Stimulated activated CD8-positive, alpha-beta memory T cell treated with anti-CD3 and anti-CD28 coated beads, Interleukin-15, amount 100 ng/mL, for 48 hours (primary cell): ENCODE results near the gene EIF4EBP3.
A peak's percentile ranks its signal among the peaks of the same experiment; 100 is the strongest.

Source experiments
- DNase-seq, 2 donors: peaks; one replicate each; pipeline ENCODE4 v3.0.0-alpha.2; 2020; ENCODE audit warnings: low read depth in 2 of 2

Gene EIF4EBP3

DNA sequence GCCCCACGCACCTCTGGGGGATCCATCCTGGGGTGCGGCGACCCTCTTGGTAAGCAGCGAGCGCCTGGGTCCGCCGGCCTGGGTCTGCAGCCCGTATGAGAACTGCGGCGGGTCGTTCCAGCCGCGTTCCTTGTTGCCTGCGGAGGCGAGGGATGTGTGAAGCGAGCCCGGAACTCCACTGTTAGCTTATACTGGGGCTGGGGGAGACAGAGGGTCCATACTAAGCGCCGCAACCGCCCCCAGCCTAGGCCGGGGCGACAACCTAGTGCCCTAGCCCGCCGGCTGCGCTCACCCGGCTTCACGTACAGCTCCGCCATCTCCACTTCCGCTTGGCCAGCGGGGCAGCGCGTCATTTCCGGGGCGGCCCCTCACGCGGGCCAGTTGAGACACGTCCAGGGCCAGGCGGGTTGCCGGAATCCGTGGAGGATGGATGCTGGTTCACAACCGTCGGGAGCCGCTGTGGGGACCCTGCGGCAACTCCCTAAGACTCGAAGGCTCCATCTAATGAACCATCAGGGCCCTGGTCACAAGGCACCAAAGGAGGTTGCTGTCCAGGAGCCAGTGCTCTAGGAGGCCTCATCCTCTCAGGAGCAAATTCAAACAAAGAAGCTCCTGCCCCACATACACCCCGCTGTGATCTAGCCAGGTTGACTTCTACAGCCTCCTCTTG, 9.8 kb downstream of the EIF4EBP3 start, which contains the start of gene SRA1:
SRA1 (minus strand) TSS at position 338 of the 670 bp plus-strand sequence; CDS start at position 317, 21 bp downstream.
- peak; percentile 84 to 90 for DNase-seq

DNA sequence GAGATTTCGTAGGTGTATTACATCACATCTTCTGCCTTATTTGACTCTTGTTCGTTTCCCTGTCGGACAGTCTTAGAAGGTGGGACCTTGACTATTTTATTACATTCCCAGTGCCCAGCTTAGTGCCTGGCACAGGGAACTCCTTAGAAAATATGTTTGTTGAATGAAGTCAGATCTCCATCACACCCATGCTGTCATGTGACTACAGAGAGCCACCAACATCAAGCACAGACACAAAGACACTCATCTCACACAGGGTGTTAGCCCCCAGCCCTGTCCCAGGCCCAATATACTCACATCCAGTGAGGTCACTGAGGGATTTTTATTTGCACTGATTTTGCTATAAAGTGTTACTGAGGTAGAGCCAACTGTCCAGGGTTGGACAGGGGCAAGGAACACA, 10.5 kb downstream of the EIF4EBP3 start:
- DNase-seq, result no peak

DNA sequence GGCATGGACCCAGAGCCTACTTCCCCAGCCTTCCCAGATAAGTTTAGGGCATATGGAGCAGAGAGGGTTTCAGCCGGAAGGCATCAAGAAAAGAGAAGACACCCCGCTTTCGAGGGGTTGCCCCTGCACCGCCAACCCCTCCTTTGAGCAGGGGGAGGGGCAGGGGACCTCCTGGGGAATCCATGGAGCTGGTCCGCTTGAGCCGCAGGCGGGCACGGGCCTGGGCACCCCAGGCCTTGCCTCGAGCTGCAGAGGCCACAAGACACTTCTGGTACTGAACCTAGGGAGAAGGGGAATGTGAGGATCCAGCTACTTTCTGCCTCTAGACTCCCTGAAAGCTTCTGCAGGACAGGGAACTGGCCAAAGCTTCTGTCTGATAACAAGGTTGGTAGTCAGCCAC, 11.1 kb downstream of the EIF4EBP3 start:
- DNase-seq, result no peak

DNA sequence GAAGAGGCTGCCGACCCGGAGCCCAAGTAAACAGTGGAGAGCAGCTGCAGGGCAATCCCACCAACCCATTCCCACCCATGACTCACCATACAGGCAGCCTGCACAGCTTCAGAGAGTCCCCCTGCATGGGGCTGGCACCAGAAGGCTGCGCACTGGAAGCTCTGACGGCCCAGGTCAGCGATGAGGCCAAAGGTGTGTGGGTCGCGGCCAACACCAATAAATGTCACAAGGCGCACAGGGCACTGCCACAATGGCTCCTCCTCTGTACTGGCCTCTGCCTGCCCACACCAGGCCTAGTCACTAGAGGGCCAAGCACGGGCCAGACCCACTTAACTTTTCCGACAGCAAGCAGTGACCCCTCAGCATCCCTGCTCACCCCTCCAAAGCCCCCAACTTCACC, 12.8 kb downstream of the EIF4EBP3 start:
- no peak for DNase-seq

DNA sequence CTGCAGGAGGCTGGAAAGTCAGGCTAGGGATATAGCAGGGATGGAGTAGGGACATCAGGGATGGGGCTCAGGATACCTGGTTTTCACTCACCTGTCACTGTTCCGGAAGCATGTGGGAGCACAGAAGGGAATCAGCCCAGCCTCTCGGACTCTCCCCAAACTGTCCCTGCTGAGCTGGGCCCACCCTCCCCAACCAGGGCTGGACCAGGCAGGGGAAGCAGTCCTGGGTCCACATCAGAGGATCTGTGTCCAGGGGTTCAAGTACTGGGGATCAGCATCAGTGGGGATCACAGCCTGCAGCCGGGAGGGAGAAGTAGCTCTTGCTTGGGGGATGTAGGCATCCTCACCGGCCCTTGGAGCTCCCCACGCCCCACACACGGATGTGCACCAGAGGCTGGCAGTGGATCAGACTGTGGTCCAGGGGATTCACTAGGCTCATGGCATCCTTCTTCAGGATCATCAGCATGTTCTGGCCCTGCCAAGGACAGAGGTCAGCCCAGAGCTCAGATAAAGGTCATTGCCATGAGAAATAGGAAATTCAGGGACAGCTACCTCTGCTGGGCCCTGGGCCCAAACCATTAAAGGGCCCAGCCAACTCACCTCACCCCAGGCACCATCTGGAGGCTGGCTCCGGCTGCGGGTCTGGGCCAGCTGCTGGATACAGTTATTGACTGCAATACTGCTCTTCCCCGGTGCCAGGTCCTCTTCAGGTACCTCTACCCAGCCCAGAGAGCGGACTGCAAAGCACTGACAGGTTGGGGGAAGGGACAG, 14.5 kb downstream of the EIF4EBP3 start:
- no peak for DNase-seq

DNA sequence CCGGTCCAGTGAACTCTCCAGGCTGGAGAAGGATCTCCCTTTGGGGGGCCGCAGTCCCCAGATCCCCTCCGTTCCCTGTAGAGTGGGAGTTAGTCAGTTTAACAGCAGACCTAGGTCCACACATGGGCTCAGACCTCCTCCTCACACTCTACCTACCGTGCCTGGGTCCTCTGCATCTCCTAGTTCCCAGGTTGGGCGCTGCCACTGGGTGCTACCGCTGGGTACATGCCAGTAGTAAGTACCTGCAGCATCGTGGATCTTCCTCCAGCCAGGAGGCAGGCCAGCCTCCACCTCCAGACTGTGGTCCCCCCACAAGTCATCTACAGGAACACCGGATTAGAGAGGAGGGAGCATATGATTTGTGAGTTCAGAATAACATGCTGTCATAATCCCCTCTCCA, 16.1 kb downstream of the EIF4EBP3 start:
- no peak for DNase-seq

DNA sequence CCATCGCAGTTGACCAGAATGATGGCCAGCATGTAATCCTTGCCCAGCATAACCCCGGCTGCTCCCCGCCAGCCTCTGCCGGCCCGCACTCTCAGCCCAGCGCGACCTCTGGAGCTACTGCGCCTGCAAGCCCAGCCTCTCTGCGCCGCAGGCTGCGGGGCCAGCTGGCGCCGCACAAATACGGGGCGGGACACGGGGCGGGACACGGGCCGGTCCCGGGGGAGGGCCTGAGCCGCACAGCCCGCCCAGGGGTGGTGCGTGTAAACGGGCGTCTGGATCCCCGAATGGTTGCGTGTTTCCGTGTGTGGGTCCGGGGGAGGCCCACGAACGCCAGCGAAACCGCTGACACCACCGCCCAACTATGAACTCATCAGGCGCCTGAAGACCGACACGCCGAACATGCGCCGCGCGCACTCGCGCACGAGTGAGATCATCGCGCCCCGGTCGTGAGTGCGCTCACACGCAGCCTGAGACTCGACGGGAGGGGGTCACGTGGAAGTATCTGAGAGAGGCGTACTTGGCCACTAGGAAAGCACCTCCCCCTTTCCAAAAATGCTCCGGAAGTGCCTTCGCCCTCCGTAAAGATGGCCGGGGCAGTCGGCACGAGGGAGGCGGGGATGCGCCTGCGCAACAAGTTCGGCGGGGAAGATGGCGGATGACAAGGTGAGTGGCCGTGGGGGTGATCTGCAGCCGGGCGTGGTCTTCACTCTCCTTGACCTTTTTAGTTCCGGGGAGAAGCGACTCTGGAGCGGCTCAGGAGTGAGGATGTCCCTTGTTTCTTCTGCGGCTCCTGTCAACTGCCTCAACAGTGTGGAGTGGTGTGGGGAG, 16.9 kb downstream of the EIF4EBP3 start, which contains the start of the genes APBB3 and SLC35A4:
APBB3 (minus strand) TSS at position 403 of the 828 bp plus-strand sequence; CDS start at position 50, 353 bp downstream.
SLC35A4 (plus strand) TSS at position 633 of the 828 bp plus-strand sequence. CDS start 2,342 bp downstream, outside the sequence.
- DNase-seq, result peak; percentile 92 to 95

DNA sequence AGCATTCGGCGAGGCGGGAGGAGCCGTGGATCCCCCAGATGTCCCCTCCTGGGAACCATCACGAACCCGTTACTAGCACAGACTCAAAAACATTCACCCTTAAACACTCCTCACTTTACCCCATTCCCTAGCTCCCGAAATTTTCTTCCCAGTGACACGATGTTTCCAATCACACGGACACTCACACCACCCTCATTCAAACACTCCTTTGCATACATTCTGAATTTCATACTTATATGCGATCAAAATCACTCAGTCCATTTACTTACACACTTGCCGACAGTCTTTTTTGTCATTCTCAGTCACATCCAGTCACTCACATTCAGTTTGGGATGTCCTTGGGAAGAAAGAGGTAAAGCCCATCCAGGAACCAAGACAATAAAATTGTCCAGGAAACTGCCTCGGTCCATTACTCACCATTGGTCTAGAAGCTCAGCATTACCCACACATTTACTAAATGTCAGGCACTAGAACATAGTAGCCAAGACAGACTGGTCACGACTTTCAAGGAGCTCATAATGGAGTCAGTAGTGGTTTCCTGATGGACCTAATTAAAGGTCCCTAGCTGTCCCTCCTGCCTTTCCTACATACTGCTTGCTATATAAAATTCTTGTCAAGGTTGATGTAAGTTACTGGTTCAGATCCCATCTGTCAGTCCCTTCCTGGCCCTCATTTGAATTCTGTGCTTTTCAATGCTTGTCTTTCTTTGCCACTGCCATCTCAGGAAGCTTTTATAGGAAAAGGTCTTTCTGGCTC, 17.7 kb downstream of the EIF4EBP3 start:
- no peak for DNase-seq

DNA sequence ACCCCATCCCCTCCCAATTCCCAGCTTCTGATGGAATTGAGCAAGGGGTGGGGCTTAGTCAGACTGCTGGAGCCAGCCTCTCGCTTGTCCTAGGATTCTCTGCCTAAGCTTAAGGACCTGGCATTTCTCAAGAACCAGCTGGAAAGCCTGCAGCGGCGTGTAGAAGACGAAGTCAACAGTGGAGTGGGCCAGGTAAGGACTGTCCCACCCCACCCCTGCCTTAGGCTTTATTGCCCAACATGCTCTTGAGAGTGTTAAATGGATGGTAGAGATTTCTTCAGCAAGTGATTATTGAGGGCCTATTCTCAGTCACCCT, 18.3 kb downstream of the EIF4EBP3 start:
- no peak for DNase-seq

DNA sequence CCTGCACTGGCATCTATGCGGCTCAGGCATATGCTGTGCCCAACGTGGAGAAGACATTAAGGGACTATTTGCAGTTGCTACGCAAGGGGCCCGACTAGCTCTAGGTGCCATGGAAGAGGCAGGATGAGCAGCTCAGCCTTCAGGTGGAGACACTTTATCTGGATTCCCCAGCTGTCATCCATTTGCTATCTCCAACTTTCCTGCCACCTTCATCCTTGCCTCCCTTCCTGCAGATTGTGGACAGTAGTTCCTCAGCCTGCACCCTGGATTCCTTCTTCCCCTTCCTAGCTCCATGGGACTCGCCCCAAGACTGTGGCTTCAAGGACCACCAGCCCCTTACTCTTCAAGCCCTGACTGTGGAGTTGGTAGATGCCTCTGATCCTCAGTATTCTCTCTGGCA, 19.2 kb downstream of the EIF4EBP3 start:
- DNase-seq, result no peak

DNA sequence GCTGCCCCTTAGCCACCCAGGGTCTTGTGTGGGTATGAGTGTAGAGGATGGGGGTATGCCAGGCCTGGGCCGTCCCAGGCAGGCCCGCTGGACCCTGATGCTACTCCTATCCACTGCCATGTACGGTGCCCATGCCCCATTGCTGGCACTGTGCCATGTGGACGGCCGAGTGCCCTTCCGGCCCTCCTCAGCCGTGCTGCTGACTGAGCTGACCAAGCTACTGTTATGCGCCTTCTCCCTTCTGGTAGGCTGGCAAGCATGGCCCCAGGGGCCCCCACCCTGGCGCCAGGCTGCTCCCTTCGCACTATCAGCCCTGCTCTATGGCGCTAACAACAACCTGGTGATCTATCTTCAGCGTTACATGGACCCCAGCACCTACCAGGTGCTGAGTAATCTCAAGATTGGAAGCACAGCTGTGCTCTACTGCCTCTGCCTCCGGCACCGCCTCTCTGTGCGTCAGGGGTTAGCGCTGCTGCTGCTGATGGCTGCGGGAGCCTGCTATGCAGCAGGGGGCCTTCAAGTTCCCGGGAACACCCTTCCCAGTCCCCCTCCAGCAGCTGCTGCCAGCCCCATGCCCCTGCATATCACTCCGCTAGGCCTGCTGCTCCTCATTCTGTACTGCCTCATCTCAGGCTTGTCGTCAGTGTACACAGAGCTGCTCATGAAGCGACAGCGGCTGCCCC, 19.8 kb downstream of the EIF4EBP3 start:
- DNase-seq, result no peak

DNA sequence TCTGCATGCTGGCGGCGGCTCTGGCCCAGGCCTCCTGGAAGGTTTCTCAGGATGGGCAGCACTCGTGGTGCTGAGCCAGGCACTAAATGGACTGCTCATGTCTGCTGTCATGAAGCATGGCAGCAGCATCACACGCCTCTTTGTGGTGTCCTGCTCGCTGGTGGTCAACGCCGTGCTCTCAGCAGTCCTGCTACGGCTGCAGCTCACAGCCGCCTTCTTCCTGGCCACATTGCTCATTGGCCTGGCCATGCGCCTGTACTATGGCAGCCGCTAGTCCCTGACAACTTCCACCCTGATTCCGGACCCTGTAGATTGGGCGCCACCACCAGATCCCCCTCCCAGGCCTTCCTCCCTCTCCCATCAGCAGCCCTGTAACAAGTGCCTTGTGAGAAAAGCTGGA, 20.4 kb downstream of the EIF4EBP3 start:
- no peak for DNase-seq

DNA sequence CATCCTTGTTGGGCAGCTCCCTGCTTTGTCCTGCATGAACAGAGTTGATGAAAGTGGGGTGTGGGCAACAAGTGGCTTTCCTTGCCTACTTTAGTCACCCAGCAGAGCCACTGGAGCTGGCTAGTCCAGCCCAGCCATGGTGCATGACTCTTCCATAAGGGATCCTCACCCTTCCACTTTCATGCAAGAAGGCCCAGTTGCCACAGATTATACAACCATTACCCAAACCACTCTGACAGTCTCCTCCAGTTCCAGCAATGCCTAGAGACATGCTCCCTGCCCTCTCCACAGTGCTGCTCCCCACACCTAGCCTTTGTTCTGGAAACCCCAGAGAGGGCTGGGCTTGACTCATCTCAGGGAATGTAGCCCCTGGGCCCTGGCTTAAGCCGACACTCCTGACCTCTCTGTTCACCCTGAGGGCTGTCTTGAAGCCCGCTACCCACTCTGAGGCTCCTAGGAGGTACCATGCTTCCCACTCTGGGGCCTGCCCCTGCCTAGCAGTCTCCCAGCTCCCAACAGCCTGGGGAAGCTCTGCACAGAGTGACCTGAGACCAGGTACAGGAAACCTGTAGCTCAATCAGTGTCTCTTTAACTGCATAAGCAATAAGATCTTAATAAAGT, 21.1 kb downstream of the EIF4EBP3 start:
- no peak for DNase-seq

DNA sequence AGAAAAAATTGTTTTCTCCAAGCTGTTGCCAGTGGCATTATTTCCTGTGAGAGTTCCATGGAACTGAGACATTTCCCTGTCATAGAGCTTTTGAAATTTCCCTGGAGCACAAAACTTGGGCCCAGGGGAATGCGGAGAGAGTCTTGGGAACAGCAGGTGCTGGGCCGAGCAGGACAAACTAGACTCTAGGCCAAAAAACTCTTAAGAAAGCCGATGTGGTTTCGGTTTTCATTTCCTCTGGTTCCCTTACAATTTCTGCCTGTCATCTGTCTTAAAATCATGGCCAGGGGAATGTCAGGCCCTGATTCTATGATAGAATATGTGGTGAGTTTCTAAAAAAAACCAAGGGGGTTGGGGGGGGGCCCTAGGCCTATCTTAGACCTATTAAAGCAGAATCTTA, 21.7 kb downstream of the EIF4EBP3 start:
- DNase-seq, result no peak

DNA sequence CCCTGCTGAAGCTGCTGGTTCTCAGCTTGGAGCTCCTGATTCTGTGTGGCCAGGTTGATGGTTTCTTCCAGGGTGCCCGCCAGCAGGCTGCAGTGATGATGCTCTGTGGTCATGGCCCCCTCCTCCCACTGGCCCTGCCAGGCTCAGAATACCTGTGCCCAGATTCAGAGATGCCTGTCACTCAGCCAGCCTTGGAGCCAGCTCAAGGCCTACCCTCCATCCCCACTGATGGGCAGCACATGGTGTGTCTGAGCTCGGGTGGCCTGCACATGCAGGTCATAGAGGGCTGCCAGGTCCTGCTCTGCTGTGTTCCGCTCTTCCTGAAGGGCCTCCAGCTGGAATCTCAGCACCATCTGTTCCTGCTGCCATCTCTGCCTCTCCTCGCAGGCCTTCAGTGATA, 22.6 kb downstream of the EIF4EBP3 start:
- DNase-seq, result no peak

DNA sequence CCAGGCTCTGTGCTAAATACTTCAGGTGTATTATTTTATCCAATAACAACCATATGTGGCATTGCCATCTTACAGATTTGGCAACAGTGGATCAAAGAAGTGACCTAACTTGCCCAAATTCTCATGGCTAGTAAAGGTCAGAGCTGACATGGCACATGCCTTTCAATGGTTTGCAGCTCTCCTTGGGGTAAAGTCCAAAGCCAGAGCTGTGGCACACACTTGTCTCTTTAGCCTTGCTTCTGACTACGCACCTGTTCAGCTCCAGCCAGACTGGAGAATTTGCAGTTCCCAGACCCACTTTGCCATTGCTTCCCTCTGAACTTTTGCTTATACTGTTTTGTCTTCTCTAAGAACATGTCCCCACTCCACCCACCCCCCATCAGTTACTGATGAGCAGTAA, 23.0 kb downstream of the EIF4EBP3 start:
- no peak for DNase-seq

DNA sequence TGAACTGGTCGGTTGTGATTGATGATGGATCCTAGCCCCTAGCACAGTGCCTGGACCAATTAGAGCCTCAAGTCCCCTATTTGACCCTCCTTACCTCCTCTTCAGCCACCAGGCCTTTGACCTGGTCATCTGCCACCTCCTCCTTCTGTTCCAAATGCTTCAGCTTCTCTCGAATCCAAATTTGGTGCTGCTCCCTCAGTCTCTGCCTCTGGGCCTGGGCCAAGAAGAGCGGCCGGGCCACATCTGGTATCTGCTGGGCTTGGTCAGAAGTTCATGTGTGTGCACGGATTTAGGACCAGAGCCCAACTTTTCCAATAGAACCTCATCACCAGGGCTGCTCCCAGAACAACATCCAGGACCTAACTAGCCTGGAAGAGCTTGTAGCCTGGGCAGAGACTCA, 23.6 kb downstream of the EIF4EBP3 start:
- no peak for DNase-seq

DNA sequence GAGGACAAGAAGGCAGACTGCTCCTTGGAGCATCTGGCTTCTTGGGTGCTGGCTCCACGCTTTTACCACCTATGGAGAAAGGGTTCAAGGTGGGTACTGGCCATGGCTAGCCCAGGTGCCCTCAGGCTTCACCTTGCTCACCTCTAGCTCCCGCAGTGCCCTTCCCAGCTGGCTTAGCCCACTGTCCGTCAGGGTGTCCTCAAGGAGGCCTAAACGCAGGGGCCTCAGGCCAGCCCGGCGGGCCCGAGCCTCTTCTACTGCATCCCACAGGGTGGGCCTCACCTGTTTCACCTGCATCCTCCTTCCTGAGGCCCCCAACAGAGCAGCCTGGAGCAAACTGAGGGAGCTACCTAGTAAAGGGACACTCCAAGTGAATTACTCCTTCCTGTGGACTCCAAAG, 26.2 kb downstream of the EIF4EBP3 start:
- no peak for DNase-seq

DNA sequence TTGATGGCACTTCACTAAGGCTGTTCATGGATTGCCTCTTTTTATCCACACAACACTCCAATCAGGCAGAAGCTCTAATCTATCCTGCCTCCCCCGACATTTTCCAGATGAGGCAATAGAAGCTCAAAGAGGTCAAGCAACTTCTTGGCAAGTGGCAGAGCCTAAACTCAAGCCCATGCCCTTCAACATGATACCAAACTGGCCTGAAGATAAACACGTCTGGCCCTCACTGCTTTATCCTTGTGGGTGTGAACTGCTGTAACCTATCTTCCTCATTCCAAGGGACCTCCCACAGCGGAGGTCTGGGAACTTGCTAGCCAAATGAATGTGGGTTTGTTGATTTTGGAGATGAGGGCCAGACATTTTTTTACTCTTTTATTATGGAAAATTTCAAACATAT, 26.7 kb downstream of the EIF4EBP3 start:
- no peak for DNase-seq

DNA sequence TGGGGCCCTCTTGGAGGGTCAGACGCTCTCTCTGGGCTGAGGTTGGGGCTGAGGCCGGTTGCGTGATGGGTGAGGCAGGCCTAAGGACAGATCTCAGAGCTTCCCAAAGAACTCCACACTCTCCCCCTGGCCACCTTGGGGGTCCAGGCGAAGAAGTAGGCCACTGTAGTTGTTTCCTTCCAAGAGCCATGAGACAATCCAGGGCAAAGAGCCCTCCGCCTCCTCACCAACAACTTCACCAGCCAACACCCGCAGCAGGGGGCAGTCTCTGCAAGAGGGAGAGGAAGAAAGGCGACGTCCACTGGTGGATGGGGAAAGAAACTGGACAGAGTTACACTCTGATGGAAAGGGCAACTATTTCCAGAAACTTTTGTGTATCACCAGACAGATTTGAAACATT, 27.8 kb downstream of the EIF4EBP3 start:
- no peak for DNase-seq

DNA sequence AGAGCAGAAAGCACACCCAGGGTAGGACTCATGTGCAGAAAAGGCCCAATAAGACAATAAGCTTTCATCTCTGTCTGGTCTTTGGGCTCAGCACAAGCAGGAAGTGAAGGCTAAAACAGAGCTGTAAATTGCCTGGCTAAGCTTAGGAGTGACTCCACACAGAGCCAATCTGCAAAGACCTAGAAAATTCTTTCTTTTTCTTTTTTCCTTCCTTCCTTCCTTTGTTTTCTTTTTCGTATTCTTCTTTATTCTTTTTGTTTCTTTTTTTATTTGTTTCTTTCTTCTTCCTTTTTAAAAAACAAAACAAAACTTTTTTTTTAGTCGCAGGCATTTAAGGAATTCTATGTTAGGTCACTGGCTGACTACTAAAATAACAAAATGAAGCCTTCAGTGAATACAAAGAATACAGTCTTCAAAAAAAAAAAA, 29.3 kb downstream of the EIF4EBP3 start:
- DNase-seq, result no peak
